ENCODE measurements around the gene PET100. TPM values are rescaled to one million over a fixed set of nuclear protein-coding genes. Genes with fewer than 3 reads are reported as not detected.

The PET100 gene
- polyA plus RNA-seq, 1 donor, result 52.4 TPM

DNA sequence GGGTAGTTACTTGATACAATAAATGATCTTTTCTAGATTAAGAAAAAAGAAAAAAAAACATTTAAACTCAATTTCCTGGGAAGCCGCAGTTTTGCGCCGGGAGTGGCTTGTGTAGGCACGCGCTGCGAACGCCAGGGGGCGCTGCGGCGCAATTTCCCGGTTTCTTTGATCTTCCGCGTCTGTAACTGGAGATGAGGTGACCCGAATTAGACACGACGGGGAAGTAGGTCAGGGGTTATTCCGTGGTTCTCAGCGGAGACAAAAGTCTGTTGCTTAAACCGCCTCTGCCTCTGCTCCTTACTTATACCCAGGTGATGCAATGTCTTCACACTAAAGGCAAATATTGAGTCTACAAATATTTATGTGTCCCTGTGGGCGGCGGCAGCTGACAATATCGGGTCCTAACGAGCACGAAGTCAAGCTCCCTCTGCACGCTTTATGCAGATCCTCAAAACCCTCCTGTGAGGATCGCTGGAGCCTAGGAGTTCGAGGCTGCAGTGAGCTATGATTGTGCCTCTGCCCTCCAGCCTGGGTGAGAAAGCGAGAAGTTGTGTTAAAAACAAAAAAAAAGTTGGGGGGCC is 22.6 kb downstream of the PET100 start:
- peak; percentile 80 for DNase-seq

DNA sequence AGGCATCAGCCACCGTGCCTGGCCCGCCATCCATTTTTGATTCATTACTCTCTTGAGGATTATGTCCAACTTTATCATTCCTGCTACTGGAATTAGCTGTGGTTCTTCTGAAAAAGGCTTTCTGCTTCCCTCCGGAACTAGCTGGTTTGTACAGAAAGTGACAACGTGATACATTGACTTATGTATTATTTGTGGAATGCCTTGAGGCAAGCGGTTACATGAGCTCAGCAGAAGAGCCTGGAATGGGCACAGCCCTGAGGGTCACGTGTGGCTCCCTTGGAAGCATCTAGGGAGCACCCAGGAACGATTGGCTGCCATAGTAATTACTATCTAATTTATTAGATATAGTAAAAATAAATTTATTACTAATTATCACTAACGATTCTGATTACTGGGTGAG is 24.8 kb downstream of the PET100 start:
- DNase-seq, result no peak

DNA sequence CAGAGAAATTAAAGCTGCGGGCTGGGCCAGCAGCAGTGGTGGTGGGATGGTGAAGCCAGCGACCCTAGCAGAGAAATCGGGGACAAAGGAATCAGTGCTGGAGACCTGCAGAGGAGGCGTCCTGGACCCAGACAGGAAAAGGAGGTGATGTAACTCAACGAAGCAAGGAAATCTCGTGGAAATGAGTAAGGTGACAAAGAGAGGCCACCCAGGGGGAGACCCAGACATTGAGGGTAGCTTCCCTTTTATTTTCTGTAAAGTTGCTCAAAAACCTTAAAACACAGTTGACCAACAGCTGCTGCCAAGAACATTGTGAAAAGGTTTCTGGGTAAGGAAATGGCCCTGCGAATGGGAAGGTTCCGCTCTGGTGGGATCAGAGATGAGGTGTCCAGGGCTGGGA is 26.0 kb downstream of the PET100 start:
- no peak for DNase-seq

DNA sequence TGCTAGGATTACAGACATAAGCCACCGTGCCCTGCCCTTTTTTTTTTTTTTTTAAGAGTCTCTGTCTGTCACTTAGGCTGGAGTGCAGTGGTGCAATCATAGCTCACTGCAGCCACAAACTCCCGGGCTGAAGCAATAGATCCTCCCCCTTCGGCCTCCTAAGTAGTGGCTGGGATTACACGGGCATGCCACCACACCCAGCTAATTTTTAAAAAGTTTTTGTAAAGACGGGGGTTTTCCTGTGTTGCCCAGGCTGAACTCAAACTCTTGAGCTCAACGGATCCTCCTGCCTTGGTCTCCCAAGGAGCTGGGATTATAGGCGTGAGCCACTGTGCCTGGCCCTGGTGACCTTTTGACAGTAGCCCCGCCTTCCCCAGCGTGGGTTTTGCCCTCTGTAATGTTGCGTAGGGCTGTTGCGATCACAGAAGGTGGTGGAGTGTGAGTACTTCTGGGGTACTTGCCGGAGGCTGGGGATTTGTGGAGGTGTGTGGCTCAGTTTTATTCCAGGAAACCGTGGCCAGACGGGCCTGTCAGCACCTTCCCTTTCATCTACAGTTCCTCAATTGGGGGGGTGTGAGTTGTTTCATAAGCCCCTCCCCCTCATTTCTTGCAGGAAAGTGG is 27.6 kb downstream of the PET100 start:
- no peak for DNase-seq

DNA sequence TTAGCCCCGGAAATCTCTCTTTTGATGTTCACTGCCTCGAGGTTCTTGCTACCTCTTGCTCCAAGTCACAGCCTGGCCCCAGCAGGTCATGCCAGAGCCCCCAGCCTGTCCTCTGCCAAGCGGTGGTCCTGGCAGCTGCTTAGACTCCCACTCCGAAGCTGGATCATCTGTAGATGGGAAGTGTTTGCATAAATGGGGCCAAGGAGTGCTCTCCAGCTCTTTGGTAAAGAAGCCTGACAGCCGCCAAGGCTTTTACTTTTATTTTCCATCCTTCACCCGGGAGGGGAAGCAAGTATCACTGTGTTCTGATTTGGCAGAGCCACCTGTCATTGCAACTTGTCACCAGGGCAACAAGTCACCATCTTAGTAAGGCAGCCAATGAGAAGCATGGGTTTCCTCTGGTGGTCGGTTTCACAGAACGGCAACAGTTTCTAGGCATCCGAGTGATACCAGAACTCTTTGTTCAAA is 28.7 kb downstream of the PET100 start:
- DNase-seq, result no peak

DNA sequence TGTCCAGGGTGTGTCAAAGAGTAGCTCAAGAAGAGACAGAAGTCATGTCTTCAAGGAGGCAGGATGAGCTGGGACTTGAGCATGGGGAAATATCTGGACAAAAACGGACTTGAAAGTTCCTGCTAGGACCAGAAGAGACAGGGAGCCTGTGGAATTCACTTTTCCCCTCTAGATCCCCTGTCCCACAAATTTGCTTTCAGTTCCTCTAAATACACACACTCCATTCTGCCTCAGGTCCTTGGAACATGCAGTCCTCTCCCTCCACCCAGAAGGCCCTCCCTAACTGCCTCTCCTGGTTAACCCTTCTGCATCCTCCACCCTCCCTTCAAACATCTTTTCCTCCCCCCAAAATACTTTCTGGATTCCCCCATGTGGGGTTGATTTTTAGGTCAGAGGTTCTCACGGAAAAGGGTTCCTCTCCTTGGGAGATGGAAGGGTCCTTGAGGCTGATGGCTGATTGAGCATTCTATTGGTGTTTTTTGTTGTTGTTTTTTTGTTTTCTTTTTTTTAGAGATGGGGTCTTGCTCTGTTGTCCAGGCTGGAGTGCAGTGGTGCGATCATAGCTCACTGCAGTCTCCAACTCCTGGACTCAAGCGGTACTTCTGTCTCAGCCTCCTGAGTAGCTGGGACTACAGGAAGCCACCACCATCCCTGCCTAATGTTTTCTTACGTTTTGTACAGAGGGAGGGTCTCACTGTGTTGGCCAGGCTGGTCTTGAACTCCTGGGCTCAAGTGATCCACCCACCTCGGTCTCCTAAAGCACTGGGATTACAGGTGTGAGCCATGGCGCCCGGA is 32.3 kb downstream of the PET100 start:
- DNase-seq, result no peak

DNA sequence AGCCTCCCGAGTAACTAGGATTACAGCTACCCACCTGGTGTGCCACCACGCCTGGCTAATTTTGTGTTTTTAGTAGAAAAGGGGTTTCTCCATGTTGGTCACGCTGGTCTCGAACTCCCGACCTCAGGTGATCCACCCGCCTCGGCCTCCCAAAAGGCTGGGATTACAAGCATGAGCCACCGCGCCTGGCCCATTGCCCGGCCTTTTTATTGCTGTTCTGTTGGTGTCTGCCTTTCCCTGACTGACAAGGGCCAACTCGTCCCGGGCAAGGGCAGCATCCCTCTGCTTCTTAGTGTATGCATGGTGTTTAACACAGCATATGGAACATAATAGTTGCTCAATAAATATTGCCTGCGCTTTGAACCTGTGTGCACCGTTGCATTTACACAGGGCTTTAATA is 33.1 kb downstream of the PET100 start:
- DNase-seq, result no peak

DNA sequence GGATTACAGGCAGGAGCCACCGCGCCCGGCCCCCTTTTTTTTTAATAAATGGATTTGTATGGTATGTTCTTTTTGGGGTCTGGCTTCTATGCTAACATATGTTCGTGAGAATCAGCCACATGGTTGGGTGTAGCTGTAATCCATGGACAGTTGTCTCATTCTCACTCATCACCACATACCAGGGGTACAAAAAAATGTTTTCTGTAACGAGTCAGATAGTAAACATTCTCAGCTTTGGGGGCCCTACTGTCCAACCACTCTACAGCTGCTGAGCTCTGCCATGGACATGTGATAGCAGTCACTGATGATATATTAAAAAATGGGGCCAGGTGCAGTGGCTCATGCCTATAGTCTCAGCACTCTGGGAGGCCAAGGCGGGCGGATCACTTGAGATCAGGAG is 34.1 kb downstream of the PET100 start:
- DNase-seq, result no peak

DNA sequence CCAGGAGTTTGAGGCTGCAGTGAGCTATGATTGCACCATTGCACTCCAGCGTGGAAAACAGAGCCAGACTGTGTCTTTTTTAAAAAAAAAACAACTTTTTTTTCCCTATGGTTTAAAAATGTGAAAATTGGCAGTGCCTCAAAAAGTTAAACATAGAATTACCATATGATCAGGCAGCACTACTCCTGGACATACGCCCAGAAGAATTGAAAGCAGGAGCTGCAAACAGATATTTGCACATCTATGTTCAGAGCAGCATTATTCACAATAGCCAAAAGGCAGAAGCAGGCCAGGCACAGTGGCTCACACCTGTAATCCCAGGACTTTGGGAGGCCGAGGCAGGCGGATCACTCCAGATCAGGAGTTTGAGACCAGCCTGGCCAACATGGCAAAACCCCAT is 35.5 kb downstream of the PET100 start:
- peak; percentile 82 for DNase-seq

DNA sequence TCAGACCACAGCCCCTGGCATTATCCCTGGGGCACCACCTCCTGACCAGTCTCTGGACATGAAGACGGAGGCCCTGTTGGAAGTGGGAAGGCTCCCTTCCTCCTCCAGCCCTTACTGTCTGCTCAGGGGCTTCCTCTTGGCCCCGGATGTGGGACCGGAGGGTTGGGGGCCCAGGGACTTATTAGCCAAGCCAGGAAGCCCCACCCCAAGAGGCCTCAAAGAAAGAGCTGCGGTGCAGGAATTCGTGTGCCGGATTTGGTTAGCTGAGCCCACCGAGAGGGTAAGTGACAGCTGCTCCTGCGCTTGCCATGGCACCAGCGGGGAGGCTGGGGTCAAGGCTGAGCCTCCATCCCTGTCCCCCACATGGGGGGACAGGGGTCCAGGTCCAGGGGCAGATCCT is 39.2 kb downstream of the PET100 start, which contains the start of gene RETN:
Gene RETN, plus strand, starts transcription at position 208 of the 400 bp plus-strand sequence. CDS start 278 bp downstream, outside the sequence.
- DNase-seq, result no peak

DNA sequence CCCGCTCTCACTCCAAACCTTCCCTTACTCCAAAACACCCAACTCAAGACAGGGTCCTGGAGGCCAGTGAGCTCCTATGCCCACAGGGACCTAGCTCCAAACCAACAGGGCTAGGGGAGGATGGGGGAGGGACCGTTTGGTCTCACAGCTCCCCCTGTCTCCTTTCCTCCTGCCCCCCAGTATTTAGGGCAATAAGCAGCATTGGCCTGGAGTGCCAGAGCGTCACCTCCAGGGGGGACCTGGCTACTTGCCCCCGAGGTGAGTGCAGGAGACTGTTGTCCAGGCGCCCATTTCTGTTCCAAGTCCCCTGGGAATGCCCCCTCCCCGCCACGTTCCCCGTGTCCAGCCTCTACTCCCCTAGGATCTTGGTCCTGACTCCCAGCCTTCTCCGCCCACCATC is 40.0 kb downstream of the PET100 start:
- no peak for DNase-seq

DNA sequence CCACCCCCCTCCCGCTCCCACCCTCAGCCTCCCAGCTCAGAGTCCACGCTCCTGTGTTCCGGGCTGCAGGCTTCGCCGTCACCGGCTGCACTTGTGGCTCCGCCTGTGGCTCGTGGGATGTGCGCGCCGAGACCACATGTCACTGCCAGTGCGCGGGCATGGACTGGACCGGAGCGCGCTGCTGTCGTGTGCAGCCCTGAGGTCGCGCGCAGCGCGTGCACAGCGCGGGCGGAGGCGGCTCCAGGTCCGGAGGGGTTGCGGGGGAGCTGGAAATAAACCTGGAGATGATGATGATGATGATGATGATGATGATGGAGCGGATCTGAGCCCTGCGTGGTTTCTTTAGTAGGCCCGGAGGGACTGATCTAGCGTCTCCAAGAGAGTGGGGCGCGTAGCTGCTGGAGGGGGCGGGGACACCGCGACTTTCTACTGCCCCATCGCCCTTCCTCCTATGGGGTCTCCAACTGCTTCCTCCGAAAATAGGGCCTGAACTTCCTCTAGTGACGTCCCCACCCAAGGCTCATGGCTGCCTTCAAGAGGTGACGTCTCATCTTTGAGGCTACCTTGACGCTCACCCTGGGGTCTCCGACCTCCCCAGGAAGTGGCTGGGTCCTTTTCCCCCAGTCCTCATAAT is 40.7 kb downstream of the PET100 start:
- no peak for DNase-seq

DNA sequence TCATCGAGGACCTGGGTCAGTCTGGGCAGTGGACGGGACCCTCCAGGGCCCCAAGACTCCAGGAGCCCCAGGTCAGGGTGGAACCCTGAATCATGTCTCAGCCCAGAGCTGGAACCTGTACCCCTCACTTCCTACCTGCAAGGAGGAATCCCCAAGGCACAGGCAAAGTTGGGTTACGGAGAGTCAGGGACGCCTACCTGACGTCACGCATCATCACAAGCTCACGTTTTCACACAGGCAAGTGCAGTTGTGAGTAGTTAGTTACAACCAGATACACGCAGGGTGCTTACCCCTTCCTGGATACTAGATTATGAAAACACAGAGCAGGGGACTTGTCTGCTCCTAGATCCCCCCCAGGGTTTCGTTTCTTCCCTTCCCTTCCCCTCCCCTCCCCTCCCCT is 41.2 kb downstream of the PET100 start:
- DNase-seq, result no peak

DNA sequence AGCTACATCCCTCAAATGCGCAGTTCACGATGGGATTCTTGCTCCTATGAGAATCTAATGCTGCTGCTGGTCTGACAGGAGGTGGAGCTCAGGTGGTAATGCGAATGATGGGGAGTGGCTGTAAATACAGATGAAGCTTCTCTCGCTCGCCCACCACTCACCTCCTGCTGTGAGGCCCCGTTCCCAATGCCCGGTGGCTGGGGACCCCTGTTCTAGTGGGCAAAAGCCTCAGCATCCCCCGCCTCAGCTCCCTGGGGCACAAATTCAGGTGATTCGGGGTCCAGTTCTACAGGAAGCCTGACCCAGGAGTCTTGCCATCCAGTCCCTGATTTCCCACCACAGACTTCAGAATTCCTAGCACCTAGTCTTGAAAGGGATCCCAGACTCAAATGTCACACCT is 42.9 kb downstream of the PET100 start:
- DNase-seq, result no peak

DNA sequence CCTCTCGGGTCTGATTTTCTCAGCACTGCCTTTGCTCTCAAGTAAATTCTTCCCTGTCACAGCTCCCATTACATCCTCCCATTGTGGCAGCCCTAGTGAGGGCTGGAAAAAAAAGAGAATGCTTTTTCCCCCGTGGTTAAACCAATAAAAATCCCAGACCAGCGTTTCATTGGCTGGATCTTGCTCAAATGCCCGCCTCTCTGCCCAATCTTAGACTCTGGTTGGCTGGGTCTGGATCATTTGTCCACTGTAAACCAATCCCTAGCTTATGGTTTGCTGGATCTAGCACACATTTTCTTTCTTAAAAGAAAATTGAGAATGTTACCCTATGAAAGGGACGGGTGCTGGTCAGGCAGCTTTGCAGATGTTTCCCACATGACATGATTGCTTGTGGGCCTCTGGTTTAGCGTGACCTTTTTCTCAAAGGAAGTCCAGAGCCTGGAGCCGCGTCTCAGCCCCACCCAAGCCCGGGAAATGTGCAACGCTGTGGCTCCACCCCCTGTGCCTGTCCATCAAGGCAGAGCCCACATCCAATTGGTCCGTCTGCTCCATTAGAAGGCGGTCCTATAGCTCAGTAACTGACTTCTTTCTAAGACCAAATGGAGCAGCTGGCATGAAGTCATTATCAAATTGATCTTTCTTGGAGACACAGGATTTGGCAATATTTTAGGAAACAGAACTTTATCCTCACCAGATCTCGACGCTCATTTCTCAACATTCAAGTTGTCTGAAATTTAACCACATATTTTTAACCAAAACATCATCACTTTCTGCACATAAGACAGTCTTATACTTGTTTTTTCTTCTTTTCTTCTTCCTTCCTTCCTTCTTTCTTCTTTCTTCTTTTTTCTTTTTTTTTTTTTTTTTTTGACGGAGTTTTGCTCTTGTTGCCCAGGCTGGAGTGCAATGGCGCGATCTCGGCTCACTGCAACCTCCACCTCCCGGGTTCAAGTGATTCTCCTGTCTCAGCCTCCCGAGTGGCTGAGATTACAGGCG is 44.7 kb downstream of the PET100 start:
- DNase-seq, result no peak

DNA sequence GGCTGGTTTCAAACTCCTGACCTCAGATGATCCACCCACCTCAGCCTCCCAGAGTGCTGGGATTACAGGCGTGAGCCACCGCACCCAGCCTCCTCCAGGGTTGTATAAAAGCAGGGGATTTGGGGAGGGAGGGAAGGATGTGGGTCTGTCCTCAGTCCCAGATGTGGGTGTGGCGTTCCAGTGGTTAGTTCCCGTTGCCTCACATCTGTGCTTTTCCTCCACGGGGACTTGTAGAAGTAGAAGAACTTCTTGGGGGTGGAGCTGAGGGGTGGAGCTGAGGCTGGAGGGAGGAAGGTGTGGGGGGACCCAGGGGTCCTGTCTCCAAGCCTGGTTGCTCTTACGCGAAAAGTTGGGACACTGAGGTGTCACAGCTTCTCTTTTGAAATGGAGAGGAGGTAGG is 46.8 kb downstream of the PET100 start:
- DNase-seq, result no peak

DNA sequence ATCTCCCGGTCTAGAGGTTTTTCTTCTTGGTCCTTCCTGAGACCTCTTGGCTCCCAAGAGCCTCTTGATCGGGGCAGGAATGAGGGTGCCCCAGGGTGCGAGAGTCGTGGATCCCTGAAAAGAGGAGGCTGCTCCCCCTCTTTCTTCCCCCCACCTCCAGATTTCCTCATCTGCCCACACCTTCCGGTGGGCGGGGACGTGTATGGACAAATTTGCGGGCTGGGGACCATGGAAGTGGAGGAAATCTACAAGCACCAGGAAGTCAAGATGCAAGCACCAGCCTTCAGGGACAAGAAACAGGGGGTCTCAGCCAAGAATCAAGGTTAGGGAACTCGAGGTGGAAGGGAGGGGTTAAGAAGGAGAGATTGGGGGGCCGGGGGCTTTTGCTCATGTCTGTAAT is 47.3 kb downstream of the PET100 start, which contains the start of gene MCEMP1:
Gene MCEMP1, plus strand, starts transcription at position 237 of the 400 bp plus-strand sequence. Its CDS starts 31 bp downstream, at position 268.
- no peak for DNase-seq

DNA sequence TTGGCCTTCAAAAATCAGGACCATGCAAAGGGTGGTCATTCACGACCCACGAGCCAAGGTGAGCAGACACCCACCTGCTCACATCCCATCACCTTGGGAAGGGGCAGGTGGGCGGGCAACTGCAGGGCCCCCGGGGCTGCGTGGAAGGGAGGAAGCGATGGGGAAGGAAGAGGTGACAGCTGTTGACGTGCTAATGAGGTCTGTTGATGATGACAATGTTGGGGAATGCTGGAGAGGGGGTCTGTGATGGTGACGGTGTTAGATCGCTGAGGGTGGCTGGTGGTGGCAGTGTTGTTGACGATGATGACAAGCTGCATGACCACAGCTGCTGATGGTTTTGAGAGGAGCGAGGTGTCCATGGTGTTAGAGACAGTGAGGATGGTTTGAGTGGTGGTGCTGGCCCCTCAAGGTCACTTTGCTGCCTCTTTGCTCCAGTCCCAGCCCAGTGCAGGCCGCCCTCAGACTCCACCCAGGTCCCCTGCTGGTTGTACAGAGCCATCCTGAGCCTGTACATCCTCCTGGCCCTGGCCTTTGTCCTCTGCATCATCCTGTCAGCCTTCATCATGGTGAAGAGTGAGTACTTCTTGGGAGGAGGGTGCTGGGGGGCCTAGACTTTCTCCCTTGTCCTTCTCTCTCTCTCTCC is 48.2 kb downstream of the PET100 start:
- DNase-seq, result no peak

DNA sequence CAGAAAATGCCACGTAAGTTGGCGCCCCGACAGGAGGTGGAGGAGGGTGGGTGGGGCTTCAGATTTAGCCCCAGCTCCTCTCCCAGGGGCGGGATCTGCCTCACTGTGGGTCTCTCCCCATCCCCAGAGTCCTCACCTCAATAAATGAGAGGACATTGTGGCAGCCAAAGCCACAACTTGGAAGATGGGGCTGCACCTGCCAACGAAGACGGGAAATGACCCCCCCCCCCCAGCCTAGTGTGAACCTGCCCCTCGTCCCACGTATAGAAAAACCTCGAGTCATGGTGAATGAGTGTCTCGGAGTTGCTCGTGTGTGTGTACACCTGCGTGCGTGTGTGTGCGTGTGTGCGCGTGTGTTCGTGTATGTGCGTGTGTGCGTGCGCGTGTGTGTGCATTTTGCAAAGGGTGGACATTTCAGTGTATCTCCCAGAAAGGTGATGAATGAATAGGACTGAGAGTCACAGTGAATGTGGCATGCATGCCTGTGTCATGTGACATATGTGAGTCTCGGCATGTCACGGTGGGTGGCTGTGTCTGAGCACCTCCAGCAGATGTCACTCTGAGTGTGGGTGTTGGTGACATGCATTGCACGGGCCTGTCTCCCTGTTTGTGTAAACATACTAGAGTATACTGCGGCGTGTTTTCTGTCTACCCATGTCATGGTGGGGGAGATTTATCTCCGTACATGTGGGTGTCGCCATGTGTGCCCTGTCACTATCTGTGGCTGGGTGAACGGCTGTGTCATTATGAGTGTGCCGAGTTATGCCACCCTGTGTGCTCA is 49.6 kb downstream of the PET100 start:
- no peak for DNase-seq
